ENCODE results near the gene PRSS22. TPM values are rescaled to one million over a fixed set of nuclear protein-coding genes. Genes with fewer than 3 reads are reported as not detected.

PRSS22 gene
- polyA plus RNA-seq, 1 donor (not counting 4 experiments of a cell fraction or from before 2014, with no cell fraction given) = 2.2 TPM

GRCh38 chr16:2825906-2826305 is 32.1 kb downstream of the PRSS22 start:
- FAIRE-seq (no peak), DNase-seq (ENCODE audit: low read depth, low spot score) (no peak)
- H3K79me2 ChIP-seq (ENCODE audit: control insufficient read depth, insufficient read depth, low read length) = no peaks in the 10 kb centered on the region
- no peaks in the 10 kb centered on the region for H4K20me1 ChIP-seq (ENCODE audit: control insufficient read depth, extremely low read depth, insufficient read depth, low read length)
- no peaks in the 10 kb centered on the region for H3K9me1 ChIP-seq (ENCODE audit: control insufficient read depth, extremely low read depth, insufficient read depth, low read length)
- TF ChIP-seq CTCF (optimal IDR thresholded peaks at IDR 0.05 in 1 of 3, IDR thresholded peaks at IDR 0.05 in 1 of 3, conservative IDR thresholded peaks at IDR 0.05 in 1 of 3; ENCODE audit: extremely low read depth in 1 of 3, insufficient read depth in 2 of 3, low read length in 3 of 3) = no peak
- no peak for TF ChIP-seq EZH2 (IDR thresholded peaks at IDR 0.05; ENCODE audit: low read length)
- no peak overlapping the region for H3K27ac ChIP-seq (ENCODE audit: control insufficient read depth, insufficient read depth, low read length)
- dilution Hi-C loops (cut with MboI; ENCODE audit: extremely low pct_ligation_motif_present, low sequenced_read_pairs) = no loop called here
- no peaks in the 10 kb centered on the region for H3K9me3 ChIP-seq (ENCODE audit: control insufficient read depth, low read depth, low read length)
- peaks cover 13% of the 10 kb centered on the region for H3K4me1 ChIP-seq (ENCODE audit: control insufficient read depth, extremely low read depth, insufficient read depth, low read length)
- H3K4me2 ChIP-seq (ENCODE audit: control insufficient read depth, extremely low read depth, insufficient read depth, low read depth, low read length) = no peak overlapping the region
- no peak overlapping the region for H3K9ac ChIP-seq (ENCODE audit: control insufficient read depth, extremely low read depth, insufficient read depth, low read length)
- no peaks in the 10 kb centered on the region for H3K36me3 ChIP-seq (ENCODE audit: control insufficient read depth in 2 of 2, extremely low read depth in 1 of 2, insufficient read depth in 2 of 2, low read length in 2 of 2)
- no peak overlapping the region for H2AFZ ChIP-seq (ENCODE audit: control insufficient read depth, low read length)
- peaks cover 44% of the 10 kb centered on the region for H3K27me3 ChIP-seq (ENCODE audit: control insufficient read depth, extremely low read depth, insufficient read depth, low read length)
- H3K4me3 ChIP-seq (ENCODE audit: control insufficient read depth in 2 of 3, extremely low read depth in 1 of 3, insufficient read depth in 2 of 3, low read depth in 1 of 3, low read length in 3 of 3) = no peak overlapping the region

- H3K4me2 ChIP-seq (ENCODE audit: control insufficient read depth, extremely low read depth, insufficient read depth, low read depth, low read length) = no peak overlapping the region
- no peak overlapping the region for H3K4me3 ChIP-seq (ENCODE audit: control insufficient read depth in 2 of 3, extremely low read depth in 1 of 3, insufficient read depth in 2 of 3, low read depth in 1 of 3, low read length in 3 of 3)
- TF ChIP-seq EZH2 (IDR thresholded peaks at IDR 0.05; ENCODE audit: low read length) (no peak), CTCF (optimal IDR thresholded peaks at IDR 0.05 in 1 of 3, IDR thresholded peaks at IDR 0.05 in 1 of 3, conservative IDR thresholded peaks at IDR 0.05 in 1 of 3; ENCODE audit: extremely low read depth in 1 of 3, insufficient read depth in 2 of 3, low read length in 3 of 3) (no peak)
- dilution Hi-C loops (cut with MboI; ENCODE audit: extremely low pct_ligation_motif_present, low sequenced_read_pairs) = no loop called here
- H2AFZ ChIP-seq (ENCODE audit: control insufficient read depth, low read length) = no peak overlapping the region
- no peak for FAIRE-seq
- H3K9ac ChIP-seq (ENCODE audit: control insufficient read depth, extremely low read depth, insufficient read depth, low read length) = no peak overlapping the region
- DNase-seq (ENCODE audit: low read depth, low spot score) = no peak
- peaks cover 43% of the 10 kb centered on the region for H3K27me3 ChIP-seq (ENCODE audit: control insufficient read depth, extremely low read depth, insufficient read depth, low read length)
- H4K20me1 ChIP-seq (ENCODE audit: control insufficient read depth, extremely low read depth, insufficient read depth, low read length) = no peaks in the 10 kb centered on the region
- peaks cover 10% of the 10 kb centered on the region for H3K4me1 ChIP-seq (ENCODE audit: control insufficient read depth, extremely low read depth, insufficient read depth, low read length)
- no peaks in the 10 kb centered on the region for H3K79me2 ChIP-seq (ENCODE audit: control insufficient read depth, insufficient read depth, low read length)
- H3K27ac ChIP-seq (ENCODE audit: control insufficient read depth, insufficient read depth, low read length) = no peak overlapping the region
- no peaks in the 10 kb centered on the region for H3K36me3 ChIP-seq (ENCODE audit: control insufficient read depth in 2 of 2, extremely low read depth in 1 of 2, insufficient read depth in 2 of 2, low read length in 2 of 2)
- no peaks in the 10 kb centered on the region for H3K9me1 ChIP-seq (ENCODE audit: control insufficient read depth, extremely low read depth, insufficient read depth, low read length)
- H3K9me3 ChIP-seq (ENCODE audit: control insufficient read depth, low read depth, low read length) = no peaks in the 10 kb centered on the region
These were observed 32.8 kb downstream of the PRSS22 start for GRCh38 chr16:2825049-2825742.
